Endodermal cell (in vitro differentiated cells): ENCODE results near the gene RUNX1. TPM values are rescaled to one million over a fixed set of nuclear protein-coding genes. Genes with fewer than 3 reads are reported as not detected.
A peak's percentile ranks its signal among the peaks of the same experiment; 100 is the strongest.

Source experiments
- DNase-seq: peaks from one replicate; pipeline ENCODE4 v3.0.0-alpha.2; 2017
- H3K27ac ChIP-seq: 2 replicates; pipeline ENCODE4 v1.5.1; 2013; ENCODE audit warnings: mild to moderate bottlenecking, low read depth, low read length, moderate library complexity
- H3K27me3 ChIP-seq: 2 replicates; pipeline ENCODE4 v1.6.1; 2013; ENCODE audit warnings: mild to moderate bottlenecking, low read length, moderate library complexity; ENCODE audit not compliant: insufficient read depth, control insufficient read depth, poor library complexity, severe bottlenecking
- H3K36me3 ChIP-seq: 2 replicates; pipeline ENCODE4 v1.7.0; 2013; ENCODE audit warnings: mild to moderate bottlenecking, low read length, moderate library complexity; ENCODE audit not compliant: control insufficient read depth, insufficient read depth
- H3K4me1 ChIP-seq: one replicate; pipeline ENCODE4 v1.7.0; 2013; ENCODE audit warnings: low read length; ENCODE audit not compliant: control insufficient read depth, insufficient read depth
- H3K4me3 ChIP-seq: 2 replicates; pipeline ENCODE4 v1.5.1; 2013; ENCODE audit warnings: mild to moderate bottlenecking, low read length, moderate library complexity
- H3K9ac ChIP-seq: 2 replicates; pipeline ENCODE4 v1.6.1; 2013; ENCODE audit warnings: mild to moderate bottlenecking, low read length, moderate library complexity; ENCODE audit not compliant: poor library complexity, severe bottlenecking; ENCODE audit errors: extremely low read depth
- H3K9me3 ChIP-seq: 2 replicates; pipeline ENCODE4 v1.6.1; 2013; ENCODE audit warnings: mild to moderate bottlenecking, low read length, moderate library complexity; ENCODE audit not compliant: control insufficient read depth
- H3K27ac Mint-ChIP-seq: 2 replicates; pipeline ENCODE4 v1.8.0; 2020; ENCODE audit warnings: mixed read lengths
- H3K27me3 Mint-ChIP-seq: 2 replicates; pipeline ENCODE4 v1.8.0; 2021; ENCODE audit warnings: mild to moderate bottlenecking, mixed read lengths; ENCODE audit not compliant: insufficient read depth
- H3K36me3 Mint-ChIP-seq: 2 replicates; pipeline ENCODE4 v1.8.0; 2020; ENCODE audit warnings: low read depth, mixed read lengths
- H3K4me1 Mint-ChIP-seq: 2 replicates; pipeline ENCODE4 v1.8.0; 2020; ENCODE audit warnings: mixed read lengths
- H3K4me3 Mint-ChIP-seq: 2 replicates; pipeline ENCODE4 v1.8.0; 2020; ENCODE audit warnings: mild to moderate bottlenecking, moderate library complexity, mixed read lengths
- H3K9me3 Mint-ChIP-seq: 2 replicates; pipeline ENCODE4 v1.8.0; 2020; ENCODE audit warnings: mild to moderate bottlenecking, mixed read lengths
- CTCF ChIP-seq: fragments of 200-600 bp; sonication (generic); conservative IDR thresholded peaks from 2 replicates; pipeline ENCODE4 v1.5.0; 2021; ENCODE audit warnings: antibody characterized with exemption, mild to moderate bottlenecking
- WGBS, 2 experiments: methylation state at CpG; one replicate each; pipeline versions ENCODE4 v1.1.5 to v1.1.7; 2013; ENCODE audit warnings: missing lambda C conversion rate in 2 of 2, mixed read lengths in 1 of 2; ENCODE audit not compliant: insufficient coverage in 1 of 2, insufficient read length in 1 of 2; 5-methylcytosine and 5-hydroxymethylcytosine counted together
- total RNA-seq, 2 donors: library from RNA; stranded (reverse); fragmentation: NEBNext Ultra II Directional in 1 of 2; extraction: Animal tissue kit (Norgen Biotek cat#: 25700) in 1 of 2; gene quantifications; 2 replicates in 1 of 2; 3 replicates in 1 of 2; pipeline ENCODE4 v1.2.1, GENCODE V29; 2021

Gene RUNX1
- total RNA-seq, 2 donors from 2014 or later: 0.31 to 2.8 TPM

- Mint-ChIP-seq H3K4me1 (peaks cover 31% of the 10 kb centered on the region), H3K27me3 (peaks cover 70% of the 10 kb centered on the region), H3K9me3 (no peaks in the 10 kb centered on the region), H3K4me3 (peak overlapping the region; percentile 68), H3K36me3 (no peaks in the 10 kb centered on the region), H3K27ac (peak overlapping the region; percentile 95)
- H3K4me3 ChIP-seq: peak overlapping the region; percentile 87
- H3K27me3 ChIP-seq: peaks cover 72% of the 10 kb centered on the region
- H3K4me1 ChIP-seq: peaks cover 8% of the 10 kb centered on the region
- no peaks in the 10 kb centered on the region for H3K9me3 ChIP-seq
- no peak for TF ChIP-seq CTCF
- WGBS, 2 experiments: 0 to 3% methylated on average over 7 to 45 of the region's 45 CpGs
- no peak overlapping the region for H3K27ac ChIP-seq
- H3K9ac ChIP-seq: peak overlapping the region; percentile 47
- DNase-seq: peak; percentile 77
- H3K36me3 ChIP-seq: no peaks in the 10 kb centered on the region
Observed at GRCh38 chr21:34889320-34889675, 159.8 kb downstream of the RUNX1 start.

- Mint-ChIP-seq H3K9me3 (no peaks in the 10 kb centered on the region), H3K27me3 (peaks cover 70% of the 10 kb centered on the region), H3K4me1 (peaks cover 26% of the 10 kb centered on the region), H3K4me3 (peak overlapping the region; percentile 68), H3K27ac (peak overlapping the region; percentile 95), H3K36me3 (no peaks in the 10 kb centered on the region)
- H3K27me3 ChIP-seq: peaks cover 78% of the 10 kb centered on the region
- no peaks in the 10 kb centered on the region for H3K9me3 ChIP-seq
- H3K4me3 ChIP-seq: peak overlapping the region; percentile 87
- no peak for TF ChIP-seq CTCF
- peak overlapping the region; percentile 47 for H3K9ac ChIP-seq
- peaks cover 4% of the 10 kb centered on the region for H3K4me1 ChIP-seq
- no peak overlapping the region for H3K27ac ChIP-seq
- H3K36me3 ChIP-seq: no peaks in the 10 kb centered on the region
- WGBS, 2 experiments: 0% methylated on average over 38 to 96 of the region's 96 CpGs
- peak; percentile 97 for DNase-seq
Observed at GRCh38 chr21:34888569-34889319, 160.4 kb downstream of the RUNX1 start.

- peaks cover 26% of the 10 kb centered on the region for H3K4me1 Mint-ChIP-seq
- peak overlapping the region; percentile 60 for H3K4me3 Mint-ChIP-seq
- H3K27ac Mint-ChIP-seq: peak overlapping the region; percentile 14
Observed at GRCh38 chr21:34887725-34888568, 161.2 kb downstream of the RUNX1 start.

More at GRCh38 chr21:34887725-34888568, 161.2 kb downstream of the RUNX1 start:
- 1% methylated on average over 9 to 40 of the region's 40 CpGs for WGBS, 2 experiments
- no peaks in the 10 kb centered on the region for H3K9me3 ChIP-seq
- H3K4me1 ChIP-seq: peaks cover 4% of the 10 kb centered on the region
- peak overlapping the region; percentile 8 for H3K9ac ChIP-seq
- no peak for TF ChIP-seq CTCF
- peak; percentile 76 for DNase-seq
- no peak overlapping the region for H3K27ac ChIP-seq
- Mint-ChIP-seq H3K9me3 (no peaks in the 10 kb centered on the region), H3K27me3 (peaks cover 75% of the 10 kb centered on the region), H3K36me3 (no peaks in the 10 kb centered on the region)
- no peaks in the 10 kb centered on the region for H3K36me3 ChIP-seq
- H3K4me3 ChIP-seq: peak overlapping the region; percentile 87
- H3K27me3 ChIP-seq: peaks cover 75% of the 10 kb centered on the region
